H1 (cell line): ENCODE results near the gene EBLN2. TPM values are rescaled to one million over a fixed set of nuclear protein-coding genes. Genes with fewer than 3 reads are reported as not detected.

ENCODE experiments used
- ASH2L ChIP-seq: fragments of 200-600, 300-600 bp; sonication (generic); IDR thresholded peaks from one replicate; pipeline ENCODE4 v1.7.1; 2017; ENCODE audit warnings: low read length
- BRCA1 ChIP-seq: IDR thresholded peaks from 2 replicates; pipeline ENCODE4 v1.6.1; 2012; ENCODE audit warnings: low read depth, low read length, improper control_type of control experiment
- CBX8 ChIP-seq: fragments of 300-800, 300-1000 bp; sonication (generic); IDR thresholded peaks from 2 replicates; pipeline ENCODE4 v1.7.1; 2016; ENCODE audit warnings: low read depth, low read length, borderline replicate concordance
- CTBP2 ChIP-seq: IDR thresholded peaks from 2 replicates; pipeline ENCODE4 v1.7.0; 2011; ENCODE audit warnings: borderline replicate concordance, mild to moderate bottlenecking, moderate library complexity, mixed read lengths, low read length; ENCODE audit not compliant: insufficient read depth, insufficient read length
- FOSL1 ChIP-seq: IDR thresholded peaks from 2 replicates; pipeline ENCODE4 v1.6.1; 2011; ENCODE audit warnings: mild to moderate bottlenecking, low read depth, low read length, moderate library complexity; ENCODE audit not compliant: insufficient read depth
- GABPA ChIP-seq: IDR thresholded peaks from 2 replicates; pipeline ENCODE4 v1.6.1; 2011; ENCODE audit warnings: mild to moderate bottlenecking, low read length, moderate library complexity, borderline replicate concordance; ENCODE audit not compliant: insufficient read depth
- KDM5A ChIP-seq: fragments of 200-600 bp; IDR thresholded peaks from 2 replicates; pipeline ENCODE4 v1.7.1; 2012; ENCODE audit warnings: mild to moderate bottlenecking, low read length, inconsistent platforms, mixed read lengths
- RAD21 ChIP-seq, 2 experiments: IDR thresholded peaks in 1 of 2; conservative IDR thresholded peaks in 1 of 2; 2 replicates each; pipeline ENCODE4 v1.6.1; 2011; ENCODE audit warnings: low read depth in 2 of 2, low read length in 2 of 2, improper control_type of control experiment in 1 of 2, inconsistent platforms in 1 of 2, mild to moderate bottlenecking in 1 of 2, moderate library complexity in 1 of 2
- TAF7 ChIP-seq: optimal IDR thresholded peaks from 2 replicates; pipeline ENCODE3; 2011; ENCODE audit warnings: low read depth, mild to moderate bottlenecking, inconsistent platforms, low read length, moderate library complexity, borderline replicate concordance
- TCF12 ChIP-seq: IDR thresholded peaks from 2 replicates; pipeline ENCODE4 v1.6.1; 2011; ENCODE audit warnings: low read depth, mild to moderate bottlenecking, low read length
- YY1 ChIP-seq: IDR thresholded peaks from 2 replicates; pipeline ENCODE4 v1.6.1; 2011; ENCODE audit warnings: low read depth, mild to moderate bottlenecking, low read length
- polyA plus RNA-seq, 7 experiments: library from polyadenylated mRNA; depleted of rRNA in 3 of 7; stranded (reverse) in 5 of 7; unstranded in 2 of 7; fragments of >200 nt in 5 of 7; fragments of 200-250 nt in 2 of 7; gene quantifications; 1 replicate in 5 of 7; 2 replicates in 1 of 7; 4 replicates in 1 of 7; pipeline versions ENCODE4 v1.2.1 to v1.2.3, GENCODE V29; 2011 to 2013; ENCODE audit warnings: missing spikeins in 2 of 7, mixed read lengths in 2 of 7
- total RNA-seq: library from RNA; stranded (reverse); fragmentation: NEBNext Ultra II Directional; extraction: Animal tissue kit (Norgen Biotek cat#: 25700); gene quantifications from 2 replicates; pipeline ENCODE4 v1.2.1, GENCODE V29; 2021

The EBLN2 gene
- total and polyA plus RNA-seq, 2 of the 8 experiments (the other 6 are each of a cell fraction or from before 2014, with no cell fraction given) = 1.9 to 3.8 TPM

DNA sequence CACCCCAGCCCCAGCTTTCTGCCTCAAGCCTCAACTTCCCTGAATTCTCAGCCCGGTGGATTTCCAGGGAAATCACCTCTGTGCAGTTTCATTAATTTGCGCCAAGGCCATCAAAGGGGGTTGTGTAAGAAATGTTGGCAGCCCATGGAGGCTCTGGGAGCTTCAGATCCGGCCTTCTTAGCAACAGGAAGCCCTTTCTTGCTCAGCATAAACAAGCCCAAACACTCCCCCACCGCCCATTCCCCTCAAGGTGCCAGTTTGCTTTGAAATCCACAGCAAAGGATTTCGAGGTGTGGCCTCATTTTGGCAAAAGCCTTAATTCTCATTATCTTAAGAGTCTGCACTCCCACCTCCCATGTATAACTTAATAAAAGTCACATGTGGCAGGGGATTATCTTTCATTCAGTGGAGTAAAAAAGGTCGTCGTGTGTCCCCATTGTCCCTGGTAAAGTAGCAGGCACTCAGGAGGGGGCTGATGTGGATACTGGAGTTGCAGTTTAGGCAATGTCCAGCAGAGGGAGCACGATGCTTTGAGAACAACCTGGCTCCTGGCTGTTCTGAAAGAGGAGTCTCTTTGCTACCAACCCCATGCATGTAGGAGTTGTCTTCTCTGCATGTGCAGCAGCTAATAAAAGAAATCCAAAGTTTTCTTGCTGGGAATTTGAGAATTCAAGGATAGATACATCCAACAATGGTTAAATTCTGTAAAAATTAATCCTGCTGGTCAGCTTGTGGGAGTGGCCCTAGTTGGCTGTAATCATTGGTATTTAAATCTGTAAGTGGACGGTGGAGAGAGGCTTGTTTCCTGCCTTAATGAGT lies 39.5 kb downstream of the EBLN2 start (continued):
- TF ChIP-seq TCF12 (no peak), TAF7 (no peak), CTBP2 (no peak), KDM5A (no peak), GABPA (no peak), RAD21 (IDR thresholded peaks at IDR 0.05 in 1 of 2, conservative IDR thresholded peaks at IDR 0.05 in 1 of 2; ENCODE audit: low read depth in 2 of 2, low read length in 2 of 2) (peak; percentile 96 to 97), ASH2L (peak; percentile 48), BRCA1 (no peak), CBX8 (no peak), FOSL1 (no peak), YY1 (no peak)
